Stimulated activated CD8-positive, alpha-beta memory T cell treated with anti-CD3 and anti-CD28 coated beads, Interleukin-2, amount 100 ng/mL, for 48 hours (primary cell): ENCODE results near the gene CLIP1.

Source experiments
- DNase-seq, 2 donors: peaks; one replicate each; pipeline ENCODE4 v3.0.0-alpha.2; 2020; ENCODE audit warnings: low read depth in 2 of 2

CLIP1 gene

GRCh38 chr12:122355706-122356105, 66.8 kb downstream of the CLIP1 start:
- no peak for DNase-seq

- no peak for DNase-seq
Measured at GRCh38 chr12:122354958-122355641, 67.4 kb downstream of the CLIP1 start.

GRCh38 chr12:122352394-122352793, 70.1 kb downstream of the CLIP1 start:
- no peak for DNase-seq

- no peak for DNase-seq
Measured at GRCh38 chr12:122350141-122350848, 72.2 kb downstream of the CLIP1 start.

GRCh38 chr12:122349078-122349477, 73.4 kb downstream of the CLIP1 start:
- no peak for DNase-seq

GRCh38 chr12:122348505-122348904, 74.0 kb downstream of the CLIP1 start:
- no peak for DNase-seq

GRCh38 chr12:122346054-122346453, 76.4 kb downstream of the CLIP1 start:
- DNase-seq: no peak

GRCh38 chr12:122345042-122345441, 77.4 kb downstream of the CLIP1 start:
- no peak for DNase-seq

GRCh38 chr12:122336015-122336946, 86.2 kb downstream of the CLIP1 start:
- peak; percentile 8 to 40 for DNase-seq

GRCh38 chr12:122333142-122334087, 89.1 kb downstream of the CLIP1 start:
- no peak for DNase-seq

- no peak for DNase-seq
Measured at GRCh38 chr12:122327494-122328385, 94.7 kb downstream of the CLIP1 start.

GRCh38 chr12:122327014-122327413, 95.5 kb downstream of the CLIP1 start:
- no peak for DNase-seq

GRCh38 chr12:122326586-122326985, 95.9 kb downstream of the CLIP1 start:
- no peak for DNase-seq

GRCh38 chr12:122323311-122324019, 99.0 kb downstream of the CLIP1 start:
- DNase-seq: no peak

- DNase-seq: no peak
Measured at GRCh38 chr12:122322501-122322900, 100.0 kb downstream of the CLIP1 start.

GRCh38 chr12:122318607-122319605, 103.6 kb downstream of the CLIP1 start:
- DNase-seq: no peak

- no peak for DNase-seq
Measured at GRCh38 chr12:122312926-122313325, 109.5 kb downstream of the CLIP1 start.

GRCh38 chr12:122311696-122312095, 110.8 kb downstream of the CLIP1 start:
- DNase-seq: no peak
